Glomerular visceral epithelial cell (primary cell): ENCODE measurements around the gene SREK1IP1.

Experiments
- DNase-seq: peaks from one replicate; pipeline ENCODE4 v3.0.0-alpha.2; 2016; ENCODE audit errors: extremely low spot score

SREK1IP1 gene

GRCh38 chr5:64768358-64769312 lies at the start of gene SREK1IP1, which contains the start of gene CWC27:
SREK1IP1 (minus strand) TSS chr5:64768691; CDS start chr5:64768517, 174 bp downstream.
CWC27 (plus strand) TSS chr5:64768930; CDS start chr5:64769147, 217 bp downstream.
- DNase-seq = peak; percentile 91

GRCh38 chr5:64818245-64818644 lies 49.8 kb upstream of the SREK1IP1 start:
- no peak for DNase-seq

- DNase-seq = no peak
Measured at GRCh38 chr5:64814073-64814472, 45.6 kb upstream of the SREK1IP1 start.

GRCh38 chr5:64811050-64811640 lies 42.7 kb upstream of the SREK1IP1 start:
- peak; percentile 51 for DNase-seq

- DNase-seq = peak; percentile 16
Measured at GRCh38 chr5:64807520-64807919, 39.0 kb upstream of the SREK1IP1 start.

- DNase-seq = no peak
Measured at GRCh38 chr5:64806537-64806936, 38.0 kb upstream of the SREK1IP1 start.

- DNase-seq = no peak
Measured at GRCh38 chr5:64800926-64801325, 32.4 kb upstream of the SREK1IP1 start.

- no peak for DNase-seq
Measured at GRCh38 chr5:64796301-64796700, 27.8 kb upstream of the SREK1IP1 start.

GRCh38 chr5:64794053-64794770 lies 25.7 kb upstream of the SREK1IP1 start:
- DNase-seq = no peak

- no peak for DNase-seq
Measured at GRCh38 chr5:64792469-64792868, 24.0 kb upstream of the SREK1IP1 start.

- DNase-seq = no peak
Measured at GRCh38 chr5:64790210-64790609, 21.7 kb upstream of the SREK1IP1 start.

GRCh38 chr5:64789457-64789856 lies 21.0 kb upstream of the SREK1IP1 start:
- no peak for DNase-seq

- DNase-seq = no peak
Measured at GRCh38 chr5:64788156-64788555, 19.7 kb upstream of the SREK1IP1 start.

GRCh38 chr5:64786372-64786771 lies 17.9 kb upstream of the SREK1IP1 start:
- no peak for DNase-seq

GRCh38 chr5:64784451-64785025 lies 16.0 kb upstream of the SREK1IP1 start:
- DNase-seq = peak; percentile 79

GRCh38 chr5:64775291-64775690 lies 6.8 kb upstream of the SREK1IP1 start:
- DNase-seq = no peak

- no peak for DNase-seq
Measured at GRCh38 chr5:64773533-64773932, 5.0 kb upstream of the SREK1IP1 start.

GRCh38 chr5:64771736-64772135 lies 3.2 kb upstream of the SREK1IP1 start:
- DNase-seq = no peak

GRCh38 chr5:64769855-64770254 lies 1.4 kb upstream of the SREK1IP1 start:
- DNase-seq = no peak

- peak; percentile 27 for DNase-seq
Measured at GRCh38 chr5:64767959-64768357, 533 bp downstream of the SREK1IP1 start.

GRCh38 chr5:64766941-64767340 lies 1.6 kb downstream of the SREK1IP1 start:
- DNase-seq = no peak
